ENCODE data around the gene GSC2.

DNA sequence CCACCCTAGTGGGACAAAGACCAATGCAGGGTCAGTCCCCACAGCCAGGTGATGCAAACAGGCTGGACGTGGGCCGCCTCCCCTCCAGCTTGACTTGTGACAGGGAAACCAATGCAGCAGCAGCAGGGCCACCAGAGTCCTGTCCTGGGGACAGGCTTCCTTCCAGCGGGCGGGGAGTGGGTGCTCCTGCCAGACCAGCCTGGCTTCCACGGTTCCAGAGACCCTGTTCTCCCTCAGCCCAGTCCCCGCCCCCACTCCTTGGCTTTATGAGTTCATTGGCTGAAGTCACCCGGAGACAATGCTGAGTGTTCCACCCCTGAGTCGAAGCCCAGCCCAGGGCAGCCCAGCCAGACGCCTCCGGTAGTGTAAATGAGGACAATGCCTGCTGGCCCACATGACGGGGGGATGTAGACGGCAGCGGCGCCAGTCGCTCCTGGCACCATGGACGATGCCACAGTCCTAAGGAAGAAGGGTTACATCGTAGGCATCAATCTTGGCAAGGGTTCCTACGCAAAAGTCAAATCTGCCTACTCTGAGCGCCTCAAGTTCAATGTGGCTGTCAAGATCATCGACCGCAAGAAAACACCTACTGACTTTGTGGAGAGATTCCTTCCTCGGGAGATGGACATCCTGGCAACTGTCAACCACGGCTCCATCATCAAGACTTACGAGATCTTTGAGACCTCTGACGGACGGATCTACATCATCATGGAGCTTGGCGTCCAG lies 19.0 kb downstream of the GSC2 start, which contains the start of gene TSSK2:
- TF ChIP-seq, protein P1, sequence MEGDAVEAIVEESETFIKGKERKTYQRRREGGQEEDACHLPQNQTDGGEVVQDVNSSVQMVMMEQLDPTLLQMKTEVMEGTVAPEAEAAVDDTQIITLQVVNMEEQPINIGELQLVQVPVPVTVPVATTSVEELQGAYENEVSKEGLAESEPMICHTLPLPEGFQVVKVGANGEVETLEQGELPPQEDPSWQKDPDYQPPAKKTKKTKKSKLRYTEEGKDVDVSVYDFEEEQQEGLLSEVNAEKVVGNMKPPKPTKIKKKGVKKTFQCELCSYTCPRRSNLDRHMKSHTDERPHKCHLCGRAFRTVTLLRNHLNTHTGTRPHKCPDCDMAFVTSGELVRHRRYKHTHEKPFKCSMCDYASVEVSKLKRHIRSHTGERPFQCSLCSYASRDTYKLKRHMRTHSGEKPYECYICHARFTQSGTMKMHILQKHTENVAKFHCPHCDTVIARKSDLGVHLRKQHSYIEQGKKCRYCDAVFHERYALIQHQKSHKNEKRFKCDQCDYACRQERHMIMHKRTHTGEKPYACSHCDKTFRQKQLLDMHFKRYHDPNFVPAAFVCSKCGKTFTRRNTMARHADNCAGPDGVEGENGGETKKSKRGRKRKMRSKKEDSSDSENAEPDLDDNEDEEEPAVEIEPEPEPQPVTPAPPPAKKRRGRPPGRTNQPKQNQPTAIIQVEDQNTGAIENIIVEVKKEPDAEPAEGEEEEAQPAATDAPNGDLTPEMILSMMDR (conservative IDR thresholded peaks at IDR 0.05): no peak
- TF ChIP-seq ZFX (IDR thresholded peaks at IDR 0.05): no peak
